SK-N-SH treated with all-trans-retinoic acid at 6 μM for 48 hours (cell line): ENCODE measurements around the gene MTCH1.

Experiments
- ATAC-seq: fragments of 200-7000 bp; cut with Tn5 transposase; 3 replicates; pipeline ENCODE4 v1.9.1; 2020; ENCODE audit warnings: mild to moderate bottlenecking, moderate library complexity
- ARNTL ChIP-seq: fragments of 450-650 bp; formaldehyde crosslinking; IDR thresholded peaks from 2 replicates; pipeline ENCODE4 v1.5.0; 2020; ENCODE audit warnings: low read depth, mild to moderate bottlenecking, moderate library complexity, borderline replicate concordance
- BACH2 ChIP-seq: fragments of 250-450 bp; sonication (Bioruptor Pico); IDR thresholded peaks from 2 replicates; pipeline ENCODE4 v1.9.0; 2021; ENCODE audit warnings: mild to moderate bottlenecking, borderline replicate concordance
- CREB5 ChIP-seq: fragments of 250-450 bp; sonication (Bioruptor Pico); IDR thresholded peaks from 2 replicates; pipeline ENCODE4 v1.5.1; 2020; ENCODE audit warnings: low read depth, mild to moderate bottlenecking, moderate library complexity
- CSDC2 ChIP-seq: fragments of 250-450 bp; sonication (Bioruptor Pico); IDR thresholded peaks from 2 replicates; pipeline ENCODE4 v1.5.0; 2020; ENCODE audit warnings: mild to moderate bottlenecking, moderate library complexity
- CSRNP3 ChIP-seq: fragments of 250-450 bp; sonication (Bioruptor Pico); IDR thresholded peaks from 2 replicates; pipeline ENCODE4 v1.5.1; 2021; ENCODE audit warnings: mild to moderate bottlenecking, moderate library complexity
- ESRRG ChIP-seq: fragments of 250-450 bp; sonication (Bioruptor Pico); IDR thresholded peaks from 2 replicates; pipeline ENCODE4 v1.6.1; 2021; ENCODE audit warnings: mild to moderate bottlenecking
- GLIS3 ChIP-seq: fragments of 250-450 bp; sonication (Bioruptor Pico); IDR thresholded peaks from 2 replicates; pipeline ENCODE4 v1.5.0; 2020; ENCODE audit warnings: mild to moderate bottlenecking, moderate library complexity
- ISL1 ChIP-seq: fragments of 250-450 bp; sonication (Bioruptor Pico); IDR thresholded peaks from 2 replicates; pipeline ENCODE4 v2.1.2; 2022; ENCODE audit warnings: mild to moderate bottlenecking, moderate library complexity
- OSR1 ChIP-seq: fragments of 250-450 bp; sonication (Bioruptor Pico); IDR thresholded peaks from 2 replicates; pipeline ENCODE4 v1.8.0; 2022; ENCODE audit warnings: moderate library complexity, mild to moderate bottlenecking, inconsistent platforms
- PATZ1 ChIP-seq: fragments of 250-450 bp; sonication (Bioruptor Pico); IDR thresholded peaks from 2 replicates; pipeline ENCODE4 v1.8.0; 2020; ENCODE audit warnings: mild to moderate bottlenecking, moderate library complexity, borderline replicate concordance
- POU6F1 ChIP-seq: fragments of 250-450 bp; sonication (Bioruptor Pico); IDR thresholded peaks from 2 replicates; pipeline ENCODE4 v1.8.0; 2021; ENCODE audit warnings: low read depth, mild to moderate bottlenecking, moderate library complexity, borderline replicate concordance
- PPARA ChIP-seq: fragments of 250-450 bp; sonication (Bioruptor Pico); IDR thresholded peaks from 2 replicates; pipeline ENCODE4 v1.5.0; 2020; ENCODE audit warnings: mild to moderate bottlenecking, borderline replicate concordance
- RARB ChIP-seq: fragments of 250-450 bp; sonication (Bioruptor Pico); IDR thresholded peaks from 2 replicates; pipeline ENCODE4 v1.8.0; 2021; ENCODE audit warnings: mild to moderate bottlenecking, moderate library complexity
- SNAI2 ChIP-seq: fragments of 250-450 bp; sonication (Bioruptor Pico); IDR thresholded peaks from 2 replicates; pipeline ENCODE4 v1.5.0; 2020; ENCODE audit warnings: mild to moderate bottlenecking, moderate library complexity
- TOX ChIP-seq: fragments of 250-450 bp; sonication (Bioruptor Pico); IDR thresholded peaks from 2 replicates; pipeline ENCODE4 v1.8.0; 2021; ENCODE audit warnings: mild to moderate bottlenecking, moderate library complexity, borderline replicate concordance
- TSHZ2 ChIP-seq: fragments of 250-450 bp; sonication (Bioruptor Pico); IDR thresholded peaks from 2 replicates; pipeline ENCODE4 v1.5.0; 2020; ENCODE audit warnings: mild to moderate bottlenecking, moderate library complexity
- ZC3H10 ChIP-seq: fragments of 250-450 bp; sonication (Bioruptor Pico); IDR thresholded peaks from 2 replicates; pipeline ENCODE4 v1.5.1; 2021; ENCODE audit warnings: mild to moderate bottlenecking, moderate library complexity
- ZFP30 ChIP-seq: fragments of 450-650 bp; formaldehyde crosslinking; IDR thresholded peaks from 2 replicates; pipeline ENCODE4 v1.5.0; 2022; ENCODE audit warnings: mild to moderate bottlenecking, moderate library complexity
- ZNF565 ChIP-seq: fragments of 450-650 bp; formaldehyde crosslinking; conservative IDR thresholded peaks from 2 replicates; pipeline ENCODE4 v1.5.0; 2020; ENCODE audit warnings: low read depth, mild to moderate bottlenecking, moderate library complexity
- ZNF70 ChIP-seq: fragments of 450-650 bp; formaldehyde crosslinking; IDR thresholded peaks from 2 replicates; pipeline ENCODE4 v1.5.0; 2020; ENCODE audit warnings: mild to moderate bottlenecking, moderate library complexity
- ZNF8 ChIP-seq: fragments of 450-650 bp; formaldehyde crosslinking; IDR thresholded peaks from 2 replicates; pipeline ENCODE4 v1.5.0; 2020; ENCODE audit warnings: mild to moderate bottlenecking, moderate library complexity

Gene MTCH1

GRCh38 chr6:36976509-36976908, 9.5 kb downstream of the MTCH1 start:
- ATAC-seq = no peak
- TF ChIP-seq ZC3H10 (CRISPR knock-in tag) (no peak), ESRRG (CRISPR knock-in tag) (no peak), PPARA (no peak), ISL1 (CRISPR knock-in tag) (no peak), TOX (CRISPR knock-in tag) (no peak), TSHZ2 (no peak), ZFP30 (CRISPR knock-in tag) (no peak), GLIS3 (CRISPR knock-in tag) (no peak), ZNF565 (CRISPR knock-in tag) (no peak), ZNF70 (CRISPR knock-in tag) (no peak), CREB5 (CRISPR knock-in tag) (no peak), PATZ1 (CRISPR knock-in tag) (no peak), BACH2 (CRISPR knock-in tag) (no peak), POU6F1 (CRISPR knock-in tag) (no peak), ZNF8 (no peak), CSDC2 (no peak), ARNTL (CRISPR knock-in tag) (no peak), RARB (CRISPR knock-in tag) (no peak), CSRNP3 (CRISPR knock-in tag) (no peak)

- TF ChIP-seq CREB5 (CRISPR knock-in tag) (no peak), PATZ1 (CRISPR knock-in tag) (no peak), CSDC2 (no peak), ESRRG (CRISPR knock-in tag) (no peak), ZFP30 (CRISPR knock-in tag) (no peak), OSR1 (no peak), SNAI2 (CRISPR knock-in tag) (no peak), TSHZ2 (no peak)
- ATAC-seq = no peak
Observed at GRCh38 chr6:36976007-36976264, 10.1 kb downstream of the MTCH1 start.
